WTC11 (cell line): ENCODE measurements around the gene RNF222.
"Not testable (repeated sequence)": the region's sequence is repeated elsewhere in the genome, so short reads cannot be mapped to it uniquely, and the experiment has no call there.

Source experiments
- CREB1 ChIP-seq: sonication (generic); formaldehyde crosslinking; IDR thresholded peaks from 2 replicates; pipeline ENCODE4 v1.8.0; 2023; ENCODE audit warnings: mild to moderate bottlenecking, missing genetic modification reagents
- PRDM15 ChIP-seq: sonication (generic); formaldehyde crosslinking; IDR thresholded peaks from 2 replicates; pipeline ENCODE4 v1.8.0; 2022; ENCODE audit warnings: missing genetic modification reagents

DNA sequence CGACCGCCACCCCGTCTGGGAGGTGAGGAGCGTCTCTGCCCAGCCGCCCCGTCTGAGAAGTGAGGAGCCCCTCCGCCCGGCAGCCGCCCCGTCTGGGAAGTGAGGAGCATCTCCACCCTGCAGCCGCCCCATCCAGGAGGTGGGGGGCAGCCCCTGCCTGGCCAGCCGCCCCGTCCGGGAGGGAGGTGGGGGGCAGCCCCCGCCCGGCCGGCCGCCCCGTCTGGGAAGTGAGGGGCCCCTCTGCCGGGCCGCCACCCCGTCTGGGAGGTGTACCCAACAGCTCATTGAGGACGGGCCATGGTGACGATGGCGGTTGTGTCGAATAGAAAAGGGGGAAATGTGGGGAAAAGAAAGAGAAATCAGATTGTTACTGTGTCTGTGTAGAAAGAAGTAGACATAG lies 23.8 kb downstream of the RNF222 start:
- not testable (repeated sequence) for TF ChIP-seq CREB1 (CRISPR knock-in tag); PRDM15
